ENCODE results near the gene NFASC.

Gene NFASC

GRCh38 chr1:204989266-204990058 lies 118.8 kb downstream of the NFASC start:
- DNase-seq = peak in 2 of 4 experiments; percentile 7 to 35

DNA sequence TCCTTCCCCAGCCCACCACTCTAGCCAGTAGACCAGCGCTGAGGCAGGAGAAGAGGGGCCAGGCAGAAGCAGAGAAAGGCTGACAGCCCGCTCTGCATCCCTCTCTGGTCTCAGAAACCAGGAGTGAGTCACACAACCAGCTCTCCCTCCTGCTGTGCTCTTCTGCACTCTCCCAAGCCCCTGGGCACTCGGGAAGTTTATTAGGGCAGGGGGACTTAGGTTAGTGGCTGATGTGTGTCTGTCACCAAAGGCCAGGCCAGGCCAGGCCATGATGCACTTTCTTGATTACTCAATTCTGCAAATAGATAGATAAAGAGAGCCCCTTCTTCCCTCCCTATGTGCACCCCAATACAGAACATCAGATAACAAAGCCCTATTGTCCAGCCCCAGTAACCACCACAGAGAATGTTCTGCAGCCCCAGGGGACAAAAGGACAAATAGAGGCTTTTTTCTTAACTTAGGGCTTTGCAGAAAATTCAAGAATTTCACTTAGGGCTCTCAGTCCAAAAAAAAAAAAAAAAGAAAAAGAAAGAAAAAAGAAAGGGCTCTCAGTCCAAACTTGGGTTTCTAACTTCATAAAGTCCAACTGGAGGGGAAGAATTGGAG lies 119.5 kb downstream of the NFASC start:
- DNase-seq = no peak

DNA sequence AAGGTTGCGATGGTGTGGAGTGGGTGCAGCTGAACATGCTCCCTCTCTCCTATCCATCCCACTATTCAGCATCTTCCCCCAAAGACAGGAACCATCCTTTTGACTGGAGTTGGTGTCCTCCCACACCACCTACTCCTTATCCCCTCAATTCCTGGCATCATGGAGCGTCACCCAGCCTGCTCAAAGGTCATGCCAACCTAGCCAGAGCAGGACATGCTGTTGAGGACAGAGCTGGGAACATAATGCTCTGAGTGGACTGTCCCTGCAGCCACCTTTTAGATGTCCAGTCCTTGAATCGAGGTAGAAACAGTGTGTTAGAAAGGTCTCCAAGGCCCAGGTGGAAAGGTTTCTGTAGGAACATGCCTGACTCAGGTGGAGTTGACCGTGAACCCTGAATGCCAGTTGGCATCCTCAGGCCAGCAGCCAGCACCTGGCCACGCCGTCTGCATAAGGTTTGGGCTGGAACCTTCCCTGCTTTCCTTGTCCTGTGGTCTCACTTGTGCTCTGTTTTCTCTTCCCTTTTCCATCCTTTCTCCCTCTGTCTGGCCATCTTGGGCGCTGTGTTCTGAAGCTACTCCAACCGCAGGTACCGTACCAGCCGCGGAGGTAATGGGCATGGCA lies 120.2 kb downstream of the NFASC start:
- no peak for DNase-seq

DNA sequence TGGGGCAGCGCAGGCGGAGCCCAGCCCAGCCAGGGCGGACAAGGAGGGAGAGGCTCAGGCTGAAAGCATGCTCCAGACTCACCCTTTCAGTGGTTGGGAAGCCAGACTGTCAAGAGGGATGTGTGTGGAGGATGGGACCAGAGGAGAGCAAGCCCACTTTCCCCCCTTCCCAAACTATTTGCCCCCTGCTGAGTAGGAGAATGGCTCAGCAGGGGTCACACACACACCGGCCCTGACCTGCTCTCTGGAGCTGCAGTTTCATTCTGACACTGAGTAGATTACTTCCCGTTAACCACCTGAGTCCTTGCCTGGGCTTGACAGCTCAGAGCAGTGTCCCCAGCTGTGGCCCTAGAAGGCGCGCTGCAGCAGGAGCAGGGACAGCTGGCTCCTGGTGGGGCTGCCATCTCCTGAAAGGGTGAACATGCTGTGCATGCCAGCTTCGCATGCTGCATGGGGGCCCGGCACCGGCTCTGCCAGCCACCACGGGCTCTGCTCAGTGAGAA lies 120.7 kb downstream of the NFASC start:
- DNase-seq = no peak

- DNase-seq = no peak
Observed at GRCh38 chr1:204992201-204992997, 121.7 kb downstream of the NFASC start.

GRCh38 chr1:204992998-204993314 lies 122.3 kb downstream of the NFASC start:
- no peak for DNase-seq

DNA sequence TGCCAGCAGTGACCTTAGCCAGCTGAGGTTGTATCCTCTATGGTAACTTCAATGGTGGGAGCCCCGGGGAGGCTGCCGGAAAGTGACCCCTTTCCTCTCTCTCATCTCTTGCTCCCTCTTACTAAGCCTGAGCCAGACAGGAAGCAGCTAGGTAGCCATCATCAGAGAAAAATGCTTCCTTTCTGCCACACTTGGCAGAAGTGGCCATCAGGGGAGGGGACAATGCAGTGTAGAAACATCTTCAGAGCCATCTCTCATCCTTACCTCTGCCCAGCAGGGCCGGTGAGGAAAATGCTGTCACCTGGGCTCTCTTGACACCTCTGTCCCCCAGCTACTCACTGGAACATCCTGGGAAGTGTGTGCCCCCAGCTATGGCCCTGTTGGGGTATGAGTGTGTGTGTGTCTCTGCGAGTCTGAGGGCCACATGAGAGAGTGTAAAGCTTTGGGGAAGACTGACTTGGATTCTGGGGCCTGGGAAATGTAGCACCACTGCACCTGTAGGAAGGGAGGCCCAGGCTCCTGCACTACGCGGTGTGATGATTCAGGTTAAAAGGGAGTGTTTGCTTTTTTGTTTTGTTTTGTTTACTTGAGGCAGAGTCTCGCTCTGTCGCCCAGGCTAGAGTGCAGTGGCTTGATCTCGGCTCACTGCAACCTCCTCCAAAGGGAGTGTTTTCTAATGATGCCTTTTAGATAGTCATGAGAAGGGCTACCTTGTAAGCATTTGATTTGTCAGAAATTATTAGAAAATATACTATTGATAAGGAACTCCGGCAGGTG lies 123.6 kb downstream of the NFASC start:
- DNase-seq = no peak

DNA sequence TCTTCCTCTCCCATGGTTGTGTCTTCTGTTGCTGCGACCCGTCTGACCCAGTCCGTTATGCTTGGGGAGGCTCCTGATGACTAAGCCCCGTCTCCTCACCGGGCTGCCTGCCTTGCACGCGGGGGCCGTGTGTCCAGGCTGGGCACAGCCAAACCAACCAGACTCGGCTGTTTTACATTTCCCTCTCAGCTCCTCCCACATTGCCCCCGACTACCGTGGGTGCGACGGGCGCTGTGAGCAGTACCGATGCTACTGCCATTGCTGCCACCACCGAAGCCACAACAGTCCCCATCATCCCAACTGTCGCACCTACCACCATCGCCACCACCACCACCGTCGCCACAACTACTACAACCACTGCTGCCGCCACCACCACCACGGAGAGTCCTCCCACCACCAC lies 126.3 kb downstream of the NFASC start:
- no peak for DNase-seq

DNA sequence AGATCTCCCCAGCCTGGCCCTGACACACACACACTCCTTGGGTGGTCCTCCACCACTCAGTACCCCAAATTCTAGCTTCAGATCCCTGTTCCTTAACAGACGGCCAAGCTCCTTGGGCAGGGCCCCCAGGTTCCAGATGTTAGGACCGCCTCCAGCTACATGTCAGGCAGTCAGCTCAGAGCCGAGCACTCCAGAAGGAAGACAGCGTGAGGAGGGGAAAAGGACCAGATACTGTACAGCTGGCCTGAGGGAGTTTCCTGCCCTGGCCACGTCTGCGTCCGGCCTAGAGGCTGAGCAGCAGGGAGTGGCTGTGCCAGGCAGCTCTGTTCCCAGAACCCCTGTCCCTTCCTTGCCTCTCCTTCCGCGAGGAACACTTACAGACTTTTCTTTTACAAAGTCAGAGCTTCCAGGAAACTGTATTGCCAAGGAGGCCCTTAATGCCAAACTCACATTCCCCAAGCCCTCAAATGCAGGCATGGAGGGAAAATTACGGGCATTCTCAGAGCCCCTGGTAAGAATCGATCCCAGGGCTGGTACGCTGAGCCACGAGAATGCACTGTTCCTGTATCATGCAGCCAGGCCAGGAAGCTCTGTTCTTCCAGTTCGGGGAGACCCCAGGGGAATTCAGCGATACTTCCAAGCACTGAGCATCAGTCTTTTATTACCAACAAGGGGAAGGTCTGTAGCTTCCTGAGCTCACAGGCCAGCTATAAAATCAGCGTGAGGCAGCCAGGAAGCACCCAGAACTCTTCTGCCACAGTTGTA lies 127.1 kb downstream of the NFASC start:
- DNase-seq = no peak

DNA sequence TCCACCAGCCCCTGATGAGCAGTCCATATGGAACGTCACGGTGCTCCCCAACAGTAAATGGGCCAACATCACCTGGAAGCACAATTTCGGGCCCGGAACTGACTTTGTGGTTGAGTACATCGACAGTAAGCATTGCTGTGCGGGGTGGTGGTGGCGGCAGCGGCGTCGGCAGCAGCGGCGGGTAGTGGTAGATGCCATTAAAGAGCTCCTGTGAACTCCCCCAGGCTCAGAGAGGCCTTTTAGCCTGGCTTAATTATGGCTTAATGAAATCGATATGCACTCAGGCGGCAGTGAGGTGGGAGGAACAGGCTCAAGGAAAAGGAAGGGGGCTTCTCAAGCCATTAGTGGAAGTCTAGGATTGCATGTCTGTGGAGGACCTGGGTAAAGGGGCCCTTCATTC lies 130.5 kb downstream of the NFASC start:
- DNase-seq = no peak

DNA sequence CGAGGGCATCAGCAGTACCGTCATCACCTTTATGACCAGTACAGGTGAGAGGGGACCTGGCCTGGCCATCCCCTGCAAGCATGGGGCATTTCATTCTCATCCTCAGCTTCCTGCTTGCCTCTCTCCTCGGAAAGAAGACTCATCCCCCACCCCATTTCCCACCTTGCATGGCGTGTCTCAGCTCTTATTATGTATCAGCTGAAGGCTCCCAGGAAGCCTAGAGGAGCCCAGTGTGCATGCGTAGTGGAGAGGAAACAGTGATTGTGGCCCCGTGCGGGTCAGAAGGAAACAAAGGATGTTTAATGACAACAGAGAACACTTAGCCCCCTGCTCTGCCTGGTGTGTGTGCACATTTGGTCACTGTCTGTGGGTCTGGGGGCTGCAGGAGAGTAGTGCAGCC lies 132.0 kb downstream of the NFASC start:
- DNase-seq = no peak

GRCh38 chr1:205003358-205004131 lies 132.9 kb downstream of the NFASC start:
- DNase-seq = no peak

DNA sequence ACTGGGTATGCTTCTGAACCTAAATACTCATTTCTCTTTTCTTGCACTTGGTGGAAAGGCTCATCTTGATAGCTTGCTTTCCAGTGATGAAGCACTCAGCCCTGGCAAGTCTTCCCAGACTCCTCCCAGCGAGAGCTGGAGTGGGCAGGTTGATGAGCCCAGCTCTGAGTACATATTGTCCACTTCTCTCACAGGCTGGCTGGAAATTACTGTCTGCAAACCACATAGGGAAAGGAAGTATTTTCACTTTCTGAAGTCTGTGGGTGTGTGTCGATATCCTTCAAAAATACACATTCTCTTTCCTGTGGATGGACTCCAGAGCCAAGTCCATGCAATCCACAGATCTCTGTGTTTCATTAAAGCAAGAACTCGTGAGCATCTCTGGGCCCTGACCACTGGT lies 133.7 kb downstream of the NFASC start:
- DNase-seq = no peak

- no peak for DNase-seq
Observed at GRCh38 chr1:205008896-205009295, 138.2 kb downstream of the NFASC start.

DNA sequence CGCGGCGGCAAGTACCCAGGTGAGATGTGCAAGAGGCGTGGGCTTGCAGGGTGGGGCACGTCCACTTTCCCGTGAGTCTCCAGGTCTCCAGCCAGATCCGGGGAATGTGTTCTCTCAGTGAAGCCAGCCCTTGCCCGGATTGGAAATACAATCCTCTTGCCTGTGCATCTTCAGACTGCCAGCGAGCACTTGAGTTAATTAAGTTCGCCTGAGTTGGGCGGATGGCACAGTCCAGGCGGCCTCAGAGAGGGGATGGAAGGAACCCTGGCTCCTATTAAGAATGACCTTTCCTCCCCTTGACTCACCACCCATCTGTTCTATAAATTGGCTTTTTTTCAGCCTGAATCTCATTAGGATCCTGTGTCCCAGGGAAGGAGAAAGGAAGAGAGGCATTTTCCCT lies 139.0 kb downstream of the NFASC start:
- no peak for DNase-seq

DNA sequence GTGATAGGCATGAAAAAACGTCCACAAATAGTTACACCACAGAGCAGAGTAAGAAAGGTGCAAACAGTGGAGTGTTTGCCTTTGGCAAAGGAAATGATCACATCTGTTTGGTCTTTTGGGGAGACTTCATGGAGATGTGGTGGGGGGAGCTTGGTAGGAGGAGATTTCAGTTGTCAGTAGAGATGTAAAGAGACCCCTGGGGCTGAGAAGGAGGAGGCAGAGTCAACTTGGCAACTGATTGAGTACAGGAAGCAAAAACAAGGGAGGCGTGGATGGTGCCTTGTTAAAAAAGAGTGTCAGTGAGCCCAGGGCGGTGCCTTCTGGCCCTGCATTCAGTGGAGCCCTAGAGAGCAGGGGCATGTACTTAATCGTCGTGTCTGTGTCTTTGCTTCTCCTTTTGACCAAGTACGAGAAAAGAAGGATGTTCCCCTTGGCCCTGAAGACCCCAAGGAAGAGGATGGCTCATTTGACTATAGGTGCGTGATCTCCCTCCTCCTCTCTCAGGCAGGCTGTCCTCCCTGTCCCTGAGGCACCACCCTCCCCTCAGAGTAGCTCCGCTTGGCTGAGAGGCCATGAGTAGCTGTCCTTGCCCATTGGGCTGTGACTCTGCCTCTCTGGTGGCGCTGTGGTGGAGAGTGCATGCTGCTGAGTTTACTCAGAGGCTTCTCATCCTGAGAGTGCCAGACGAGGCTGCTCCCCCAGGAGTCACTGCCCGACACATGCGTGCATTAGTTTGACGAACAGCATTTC lies 141.9 kb downstream of the NFASC start:
- no peak for DNase-seq

- no peak for DNase-seq
Observed at GRCh38 chr1:205013683-205014367, 143.2 kb downstream of the NFASC start.

DNA sequence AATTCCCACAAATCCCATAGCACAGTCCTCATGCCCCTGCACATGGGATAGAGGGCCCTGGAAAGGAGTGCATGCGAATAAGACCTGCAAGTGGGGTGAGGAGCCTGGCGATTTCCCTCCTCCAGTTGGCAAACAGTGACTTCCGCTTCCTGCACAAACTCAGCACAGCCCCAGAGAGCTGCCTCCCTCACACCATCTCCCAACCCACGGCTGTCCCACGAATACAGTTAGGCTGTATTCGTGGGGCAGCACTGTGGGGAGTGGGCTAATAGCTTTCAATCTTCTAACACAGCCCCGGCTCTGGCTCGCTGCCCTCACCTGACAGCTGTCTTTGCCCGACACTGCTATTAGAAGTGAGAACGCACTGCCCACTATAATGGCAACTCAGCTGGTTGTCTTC lies 144.1 kb downstream of the NFASC start:
- DNase-seq = no peak

GRCh38 chr1:205015241-205015640 lies 144.6 kb downstream of the NFASC start:
- no peak for DNase-seq

- no peak for DNase-seq
Observed at GRCh38 chr1:205016075-205016474, 145.4 kb downstream of the NFASC start.
